ENCODE measurements around the gene MTMR10. TPM values are rescaled to one million over a fixed set of nuclear protein-coding genes. Genes with fewer than 3 reads are reported as not detected.

MTMR10 gene
- total RNA-seq, 1 donor from 2014 or later: 36.2 TPM

DNA sequence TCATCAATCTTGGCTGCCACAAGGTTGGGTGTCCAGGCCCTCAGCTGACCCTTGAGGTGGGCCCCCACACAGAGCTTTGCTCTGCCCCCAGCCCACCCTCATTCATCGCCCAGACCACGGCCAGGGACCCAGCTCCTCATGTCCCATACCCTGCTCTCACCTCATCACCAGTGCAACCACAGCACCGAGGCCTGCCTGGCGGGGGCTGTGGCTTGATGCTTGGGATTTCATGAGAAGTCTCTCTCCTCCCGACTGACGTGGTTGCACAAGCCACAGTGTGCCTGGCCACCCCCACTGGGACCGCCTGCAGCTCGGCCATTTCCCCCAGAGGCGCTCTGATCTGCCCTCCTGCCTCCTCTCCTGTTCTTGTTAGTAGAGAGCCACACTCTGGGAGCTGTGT, 45.4 kb upstream of the MTMR10 start:
- DNase-seq: no peak
- Histone ChIP-seq H3K4me1 (no peaks in the 10 kb centered on the region), H3K4me3 (no peak overlapping the region), H3K27ac (no peak overlapping the region), H3K27me3 (no peaks in the 10 kb centered on the region), H3K36me3 (no peaks in the 10 kb centered on the region), H3K9me3 (no peaks in the 10 kb centered on the region)
- intact Hi-C loops (cut with DNase I): no loop called here
- TF ChIP-seq, protein P1, sequence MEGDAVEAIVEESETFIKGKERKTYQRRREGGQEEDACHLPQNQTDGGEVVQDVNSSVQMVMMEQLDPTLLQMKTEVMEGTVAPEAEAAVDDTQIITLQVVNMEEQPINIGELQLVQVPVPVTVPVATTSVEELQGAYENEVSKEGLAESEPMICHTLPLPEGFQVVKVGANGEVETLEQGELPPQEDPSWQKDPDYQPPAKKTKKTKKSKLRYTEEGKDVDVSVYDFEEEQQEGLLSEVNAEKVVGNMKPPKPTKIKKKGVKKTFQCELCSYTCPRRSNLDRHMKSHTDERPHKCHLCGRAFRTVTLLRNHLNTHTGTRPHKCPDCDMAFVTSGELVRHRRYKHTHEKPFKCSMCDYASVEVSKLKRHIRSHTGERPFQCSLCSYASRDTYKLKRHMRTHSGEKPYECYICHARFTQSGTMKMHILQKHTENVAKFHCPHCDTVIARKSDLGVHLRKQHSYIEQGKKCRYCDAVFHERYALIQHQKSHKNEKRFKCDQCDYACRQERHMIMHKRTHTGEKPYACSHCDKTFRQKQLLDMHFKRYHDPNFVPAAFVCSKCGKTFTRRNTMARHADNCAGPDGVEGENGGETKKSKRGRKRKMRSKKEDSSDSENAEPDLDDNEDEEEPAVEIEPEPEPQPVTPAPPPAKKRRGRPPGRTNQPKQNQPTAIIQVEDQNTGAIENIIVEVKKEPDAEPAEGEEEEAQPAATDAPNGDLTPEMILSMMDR (IDR thresholded peaks at IDR 0.05): no peak
- peak; percentile 41 for ATAC-seq

DNA sequence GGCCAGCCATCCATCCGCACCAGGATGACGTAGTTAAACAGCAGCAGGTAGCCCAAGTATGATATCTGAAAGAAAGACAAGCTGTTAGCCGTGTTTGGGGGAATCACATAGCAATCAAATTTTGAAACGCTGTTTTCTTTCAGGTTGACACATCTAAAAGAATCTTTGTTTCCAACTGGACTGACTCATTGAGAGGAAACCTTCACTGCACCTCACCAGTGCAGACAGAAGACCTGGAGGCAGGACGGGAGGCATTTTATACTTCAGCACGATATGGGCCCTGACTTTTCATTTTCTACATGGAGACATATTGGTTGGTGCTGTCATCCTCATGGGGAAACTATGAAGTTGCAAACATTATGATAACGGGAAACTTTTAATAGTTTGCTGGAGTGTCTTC, 44.2 kb upstream of the MTMR10 start:
- Histone ChIP-seq H3K9me3 (no peaks in the 10 kb centered on the region), H3K27me3 (no peaks in the 10 kb centered on the region), H3K36me3 (no peaks in the 10 kb centered on the region), H3K4me1 (no peaks in the 10 kb centered on the region), H3K4me3 (no peak overlapping the region), H3K27ac (no peak overlapping the region)
- TF ChIP-seq, protein P1 (IDR thresholded peaks at IDR 0.05): no peak
- ATAC-seq: no peak
- DNase-seq: no peak
- intact Hi-C loops (cut with DNase I): no loop called here

DNA sequence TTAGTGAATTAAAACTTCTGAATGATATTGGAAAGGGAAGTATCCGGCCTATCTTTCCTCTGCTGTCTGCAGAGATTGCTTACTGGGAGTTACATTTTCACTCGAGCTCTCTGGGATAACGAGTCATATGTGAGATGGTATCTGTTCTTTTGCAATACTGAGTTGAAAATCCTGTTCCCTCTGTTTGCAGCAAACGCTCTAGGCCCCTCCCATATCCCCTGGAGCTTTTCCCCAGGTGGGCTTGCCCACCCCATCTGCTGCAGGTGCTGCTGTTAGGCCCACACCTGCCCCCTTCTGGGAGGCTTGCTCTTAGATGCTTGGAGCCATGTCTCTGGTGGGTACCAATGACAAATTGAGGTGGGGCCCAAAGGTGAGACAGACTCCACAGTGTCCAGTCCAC, 42.7 kb upstream of the MTMR10 start:
- ATAC-seq: no peak
- no peaks in the 10 kb centered on the region for H3K9me3 ChIP-seq
- no peak overlapping the region for H3K4me3 ChIP-seq
- H3K27ac ChIP-seq: no peak overlapping the region
- no peaks in the 10 kb centered on the region for H3K4me1 ChIP-seq
- H3K36me3 ChIP-seq: no peaks in the 10 kb centered on the region
- intact Hi-C loops (cut with DNase I): no loop called here
- no peak for DNase-seq
- H3K27me3 ChIP-seq: no peaks in the 10 kb centered on the region
- TF ChIP-seq, protein P1 (IDR thresholded peaks at IDR 0.05): no peak

DNA sequence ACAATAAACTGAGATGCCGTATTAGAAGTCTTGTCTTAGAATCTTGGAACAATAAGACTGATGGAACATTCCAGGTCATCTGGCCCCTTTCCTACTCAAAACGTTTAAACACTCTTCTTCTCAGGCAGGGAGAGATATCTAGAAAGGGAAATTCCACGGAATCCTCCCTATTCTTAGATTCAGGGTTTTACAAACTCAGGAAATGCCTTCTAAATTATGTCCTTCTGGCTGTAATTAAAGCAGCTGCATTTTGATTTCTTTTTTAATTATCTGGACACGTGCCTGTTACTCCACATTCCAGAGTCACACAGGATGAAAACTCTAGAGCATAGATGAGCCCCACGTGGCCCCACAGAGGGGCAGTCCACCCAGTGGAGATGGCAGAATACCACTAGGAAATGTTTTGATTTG, 41.5 kb upstream of the MTMR10 start:
- intact Hi-C loops (cut with DNase I): no loop called here
- no peak for ATAC-seq
- Histone ChIP-seq H3K4me1 (no peaks in the 10 kb centered on the region), H3K4me3 (no peak overlapping the region), H3K9me3 (no peaks in the 10 kb centered on the region), H3K27ac (no peak overlapping the region), H3K36me3 (no peaks in the 10 kb centered on the region), H3K27me3 (no peaks in the 10 kb centered on the region)
- DNase-seq: no peak
- TF ChIP-seq, protein P1 (IDR thresholded peaks at IDR 0.05): no peak

DNA sequence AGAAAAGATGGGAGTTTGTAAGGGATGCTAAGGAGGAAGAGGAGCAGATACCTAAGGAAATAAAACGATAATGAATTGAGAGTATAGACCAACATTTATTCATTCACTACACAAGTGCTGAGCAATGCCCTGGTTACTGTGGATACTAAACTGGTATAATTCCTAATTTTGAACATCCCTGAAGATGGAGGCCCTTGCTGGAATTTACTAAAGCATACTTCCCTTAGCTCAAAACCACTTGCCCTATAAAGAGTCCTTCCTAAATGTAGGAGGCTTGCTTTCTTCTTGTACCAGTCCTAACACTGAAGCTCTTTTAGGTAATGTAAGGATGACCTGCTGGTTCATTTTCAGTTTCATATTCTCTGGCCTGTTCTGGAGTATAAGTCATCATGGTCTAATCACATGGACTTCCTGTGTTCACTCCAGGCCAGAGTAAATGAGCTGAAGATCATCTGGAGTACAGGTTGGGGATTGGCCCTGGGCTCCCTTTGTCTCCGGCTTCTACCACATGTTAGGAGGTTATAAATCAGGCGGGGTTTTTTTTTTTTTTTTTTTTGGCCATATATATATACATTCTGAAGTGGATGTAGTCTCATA, 40.1 kb upstream of the MTMR10 start:
- DNase-seq: no peak
- Histone ChIP-seq H3K36me3 (no peaks in the 10 kb centered on the region), H3K4me3 (no peak overlapping the region), H3K27me3 (no peaks in the 10 kb centered on the region), H3K9me3 (no peaks in the 10 kb centered on the region), H3K4me1 (no peaks in the 10 kb centered on the region), H3K27ac (no peak overlapping the region)
- TF ChIP-seq, protein P1 (IDR thresholded peaks at IDR 0.05): no peak
- intact Hi-C loops (cut with DNase I): no loop called here
- peak; percentile 41 for ATAC-seq

All from upper lobe of right lung (tissue), 1 donor.